Measurements from ENCODE around the gene LGALS4.
"Not testable (repeated sequence)": the region's sequence is repeated elsewhere in the genome, so short reads cannot be mapped to it uniquely, and the experiment has no call there.

Gene LGALS4

DNA sequence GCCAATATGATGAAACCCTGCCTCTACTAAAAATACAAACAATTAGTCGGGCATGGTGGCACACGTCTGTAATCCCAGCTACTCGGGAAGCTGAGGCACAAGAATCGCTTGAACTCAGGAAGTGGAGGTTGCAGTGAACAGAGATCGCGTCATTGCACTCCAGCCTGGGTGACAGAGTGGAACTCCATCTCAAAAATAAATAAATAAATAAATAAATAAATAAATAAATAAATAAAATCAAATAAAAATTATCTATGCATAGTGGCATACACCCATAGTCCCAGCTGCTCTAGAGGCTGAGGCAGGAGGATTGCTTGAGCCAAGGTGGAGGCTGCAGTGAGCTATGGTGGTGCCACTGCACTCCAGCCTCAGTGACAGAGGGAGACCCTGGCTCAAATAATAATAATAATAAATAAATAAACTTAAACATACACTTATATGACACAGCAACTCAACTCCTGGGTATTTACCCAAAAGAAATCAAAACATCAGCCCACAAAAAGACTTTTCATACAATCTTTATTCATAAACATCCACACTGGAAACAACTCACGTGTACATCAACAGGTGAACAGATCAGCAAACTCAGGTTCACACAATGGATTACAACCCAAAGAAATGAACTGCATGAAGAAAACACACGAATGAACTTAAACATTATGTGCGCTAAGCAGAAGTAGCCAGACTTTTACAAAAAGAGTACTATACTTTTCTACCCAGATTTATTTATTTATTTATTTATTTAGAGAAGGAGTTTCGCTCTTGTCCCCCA lies 46.3 kb downstream of the LGALS4 start:
- DNase-seq (ENCODE audit: extremely low read depth, insufficient read length): no peak
- H3K4me3 ChIP-seq (replicated peaks; ENCODE audit: low read depth, low read length): no peak overlapping the region
- TF ChIP-seq, protein P1, sequence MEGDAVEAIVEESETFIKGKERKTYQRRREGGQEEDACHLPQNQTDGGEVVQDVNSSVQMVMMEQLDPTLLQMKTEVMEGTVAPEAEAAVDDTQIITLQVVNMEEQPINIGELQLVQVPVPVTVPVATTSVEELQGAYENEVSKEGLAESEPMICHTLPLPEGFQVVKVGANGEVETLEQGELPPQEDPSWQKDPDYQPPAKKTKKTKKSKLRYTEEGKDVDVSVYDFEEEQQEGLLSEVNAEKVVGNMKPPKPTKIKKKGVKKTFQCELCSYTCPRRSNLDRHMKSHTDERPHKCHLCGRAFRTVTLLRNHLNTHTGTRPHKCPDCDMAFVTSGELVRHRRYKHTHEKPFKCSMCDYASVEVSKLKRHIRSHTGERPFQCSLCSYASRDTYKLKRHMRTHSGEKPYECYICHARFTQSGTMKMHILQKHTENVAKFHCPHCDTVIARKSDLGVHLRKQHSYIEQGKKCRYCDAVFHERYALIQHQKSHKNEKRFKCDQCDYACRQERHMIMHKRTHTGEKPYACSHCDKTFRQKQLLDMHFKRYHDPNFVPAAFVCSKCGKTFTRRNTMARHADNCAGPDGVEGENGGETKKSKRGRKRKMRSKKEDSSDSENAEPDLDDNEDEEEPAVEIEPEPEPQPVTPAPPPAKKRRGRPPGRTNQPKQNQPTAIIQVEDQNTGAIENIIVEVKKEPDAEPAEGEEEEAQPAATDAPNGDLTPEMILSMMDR (IDR thresholded peaks at IDR 0.05; ENCODE audit: insufficient read depth, low read length, poor library complexity, severe bottlenecking): no peak
- no peaks in the 10 kb centered on the region for H3K36me3 ChIP-seq (ENCODE audit: control insufficient read depth, insufficient read depth, low read length)
- no peaks in the 10 kb centered on the region for H3K27me3 ChIP-seq (replicated peaks; ENCODE audit: control insufficient read depth, insufficient read depth, low read length)

DNA sequence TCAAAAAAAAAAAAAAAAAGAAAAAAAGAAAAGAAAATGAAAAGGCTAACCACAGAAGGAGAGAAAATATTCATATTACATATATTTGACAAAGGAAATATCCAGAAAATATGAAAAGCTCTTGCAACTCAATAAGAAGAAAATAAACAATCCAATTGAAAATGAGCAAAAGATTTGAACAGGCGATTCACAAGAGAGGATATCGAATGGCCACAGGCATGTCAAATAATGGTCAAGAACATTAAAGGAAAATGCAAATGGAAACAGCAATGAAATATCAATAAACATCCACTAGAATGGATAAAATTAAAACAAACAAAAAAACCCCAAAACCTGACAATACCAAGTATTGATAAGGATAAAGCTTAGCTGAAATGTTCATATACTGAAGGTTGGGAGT lies 47.5 kb downstream of the LGALS4 start:
- H3K27me3 ChIP-seq (replicated peaks; ENCODE audit: control insufficient read depth, insufficient read depth, low read length): no peaks in the 10 kb centered on the region
- DNase-seq (ENCODE audit: extremely low read depth, insufficient read length): no peak
- no peak overlapping the region for H3K4me3 ChIP-seq (replicated peaks; ENCODE audit: low read depth, low read length)
- TF ChIP-seq, protein P1 (IDR thresholded peaks at IDR 0.05; ENCODE audit: insufficient read depth, low read length, poor library complexity, severe bottlenecking): no peak
- H3K36me3 ChIP-seq (ENCODE audit: control insufficient read depth, insufficient read depth, low read length): no peaks in the 10 kb centered on the region

DNA sequence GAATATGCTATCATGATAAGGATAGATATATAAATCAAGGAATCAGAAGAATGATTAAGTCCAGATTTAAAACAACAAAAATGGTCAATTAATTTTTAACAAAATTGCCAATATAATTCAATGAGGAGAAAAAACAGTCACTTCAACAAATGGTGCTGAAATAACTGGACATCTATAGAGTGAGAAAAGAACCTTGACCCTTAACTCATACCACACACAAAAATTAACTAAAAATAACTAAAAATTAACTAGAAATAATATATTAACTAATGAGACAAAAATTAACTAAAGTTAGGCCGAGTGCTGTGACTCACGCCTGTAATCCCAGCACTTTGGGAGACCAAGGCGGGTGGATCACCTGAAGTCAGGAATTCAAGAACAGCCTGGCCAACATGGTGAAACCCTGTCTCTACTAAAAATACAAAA lies 48.9 kb downstream of the LGALS4 start:
- H3K4me3 ChIP-seq (replicated peaks; ENCODE audit: low read depth, low read length): no peak overlapping the region
- TF ChIP-seq, protein P1 (IDR thresholded peaks at IDR 0.05; ENCODE audit: insufficient read depth, low read length, poor library complexity, severe bottlenecking): no peak
- H3K36me3 ChIP-seq (ENCODE audit: control insufficient read depth, insufficient read depth, low read length): no peaks in the 10 kb centered on the region
- DNase-seq (ENCODE audit: extremely low read depth, insufficient read length): no peak
- H3K27me3 ChIP-seq (replicated peaks; ENCODE audit: control insufficient read depth, insufficient read depth, low read length): no peaks in the 10 kb centered on the region

DNA sequence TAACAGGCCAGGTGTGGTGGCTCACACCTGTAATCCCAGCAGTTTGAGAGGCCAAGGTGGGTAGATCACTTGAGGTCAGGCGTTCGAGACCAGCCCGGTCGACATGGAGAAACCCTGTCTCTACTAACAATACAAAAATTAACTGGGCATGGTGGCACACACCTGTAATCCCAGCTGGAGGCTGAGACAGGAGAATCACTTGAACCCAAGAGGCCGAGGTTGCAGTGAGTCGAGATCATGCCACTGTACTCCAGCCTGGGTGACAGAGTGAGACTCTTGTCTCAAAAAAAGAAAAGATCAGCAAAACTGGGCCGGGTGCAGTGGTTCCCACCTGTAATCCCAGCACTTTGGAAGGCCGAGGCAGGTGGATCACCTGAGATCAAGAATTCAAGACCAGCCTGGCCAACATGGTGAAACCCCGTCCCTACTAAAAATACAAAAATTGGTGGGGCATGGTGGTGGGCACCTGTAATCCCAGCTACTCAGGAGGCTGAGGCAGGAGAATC lies 50.8 kb downstream of the LGALS4 start:
- not testable (repeated sequence) for H3K36me3 ChIP-seq (ENCODE audit: control insufficient read depth, insufficient read depth, low read length); H3K4me3 ChIP-seq (replicated peaks; ENCODE audit: low read depth, low read length); H3K27me3 ChIP-seq (replicated peaks; ENCODE audit: control insufficient read depth, insufficient read depth, low read length); DNase-seq (ENCODE audit: extremely low read depth, insufficient read length)

DNA sequence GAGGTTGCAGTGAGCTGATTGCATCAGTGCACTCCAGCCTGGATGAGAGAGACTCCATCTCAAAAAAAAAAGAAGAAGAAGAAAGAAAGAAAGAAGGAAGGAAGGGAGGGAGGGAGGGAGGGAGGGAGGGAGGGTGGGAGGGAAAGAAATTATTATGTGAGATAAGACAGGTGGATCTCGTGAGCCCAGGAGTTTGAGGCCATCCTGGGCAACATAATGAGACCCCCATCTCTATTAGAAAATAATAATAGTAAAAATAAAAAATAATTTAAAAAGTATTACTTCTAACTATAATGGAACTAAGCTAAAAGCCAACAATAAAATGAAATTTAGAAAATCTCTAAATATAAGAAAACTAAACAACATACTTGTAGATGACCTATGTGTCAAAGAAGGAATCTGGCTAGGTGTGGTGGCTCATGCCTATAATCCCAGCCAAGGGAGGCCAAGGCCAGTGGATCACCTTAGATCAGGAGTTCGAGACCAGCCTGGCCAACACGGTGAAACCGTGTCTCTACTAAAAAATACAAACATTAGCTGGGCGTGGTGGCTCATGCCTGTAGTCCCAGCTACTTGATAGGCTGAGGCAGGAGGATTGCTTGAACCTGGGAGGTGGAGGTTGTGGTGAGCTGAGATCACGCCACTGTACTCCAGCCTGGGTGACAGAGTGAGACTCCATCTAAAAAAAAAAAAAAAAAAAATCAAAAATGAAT lies 51.8 kb downstream of the LGALS4 start:
- not testable (repeated sequence) for H3K36me3 ChIP-seq (ENCODE audit: control insufficient read depth, insufficient read depth, low read length); H3K4me3 ChIP-seq (replicated peaks; ENCODE audit: low read depth, low read length); DNase-seq (ENCODE audit: extremely low read depth, insufficient read length); H3K27me3 ChIP-seq (replicated peaks; ENCODE audit: control insufficient read depth, insufficient read depth, low read length)

DNA sequence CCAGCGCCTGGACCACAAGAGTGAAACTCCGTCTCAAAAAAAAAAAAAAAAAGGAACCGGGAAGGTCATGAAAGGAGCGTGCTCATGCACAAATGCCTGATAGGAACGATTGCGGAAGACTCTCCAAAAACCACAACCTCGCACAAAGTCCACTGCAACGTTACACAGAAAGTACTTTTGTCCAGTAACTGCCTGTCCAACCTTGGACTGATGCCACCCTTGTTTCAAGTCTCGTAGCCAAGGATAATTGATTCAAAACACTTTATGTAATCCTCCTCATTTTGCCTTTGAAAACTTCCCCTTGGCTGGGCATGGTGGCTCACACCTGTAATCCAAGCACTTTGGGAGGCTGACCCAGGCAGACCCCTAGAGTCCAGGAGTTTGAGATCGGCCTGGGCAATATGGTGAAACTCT lies 53.1 kb downstream of the LGALS4 start:
- Histone ChIP-seq H3K36me3 (ENCODE audit: control insufficient read depth, insufficient read depth, low read length) (no peaks in the 10 kb centered on the region), H3K4me3 (replicated peaks; ENCODE audit: low read depth, low read length) (no peak overlapping the region), H3K27me3 (replicated peaks; ENCODE audit: control insufficient read depth, insufficient read depth, low read length) (no peaks in the 10 kb centered on the region)
- no peak for DNase-seq (ENCODE audit: extremely low read depth, insufficient read length)
- TF ChIP-seq, protein P1 (IDR thresholded peaks at IDR 0.05; ENCODE audit: insufficient read depth, low read length, poor library complexity, severe bottlenecking): no peak

DNA sequence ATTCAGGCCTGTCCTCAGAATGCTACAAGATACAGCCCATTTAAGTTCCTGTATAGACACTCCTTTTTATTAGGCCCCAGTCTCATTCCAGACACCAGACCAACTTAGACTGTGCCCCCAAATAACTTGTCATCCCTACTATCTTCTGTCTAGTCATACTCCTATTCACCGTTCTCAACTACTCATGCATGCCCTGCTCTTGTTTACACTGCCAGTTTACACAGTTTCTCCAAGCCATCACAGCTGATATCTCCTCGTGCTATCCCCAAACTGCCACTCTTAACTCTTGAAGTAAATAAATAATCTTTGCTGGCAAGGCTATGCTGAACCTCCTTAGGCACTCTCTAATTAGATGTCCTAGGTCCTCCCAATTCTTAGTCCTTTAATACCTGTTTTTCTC lies 58.5 kb downstream of the LGALS4 start:
- not testable (repeated sequence) for H3K4me3 ChIP-seq (replicated peaks; ENCODE audit: low read depth, low read length); DNase-seq (ENCODE audit: extremely low read depth, insufficient read length); H3K36me3 ChIP-seq (ENCODE audit: control insufficient read depth, insufficient read depth, low read length); H3K27me3 ChIP-seq (replicated peaks; ENCODE audit: control insufficient read depth, insufficient read depth, low read length)

DNA sequence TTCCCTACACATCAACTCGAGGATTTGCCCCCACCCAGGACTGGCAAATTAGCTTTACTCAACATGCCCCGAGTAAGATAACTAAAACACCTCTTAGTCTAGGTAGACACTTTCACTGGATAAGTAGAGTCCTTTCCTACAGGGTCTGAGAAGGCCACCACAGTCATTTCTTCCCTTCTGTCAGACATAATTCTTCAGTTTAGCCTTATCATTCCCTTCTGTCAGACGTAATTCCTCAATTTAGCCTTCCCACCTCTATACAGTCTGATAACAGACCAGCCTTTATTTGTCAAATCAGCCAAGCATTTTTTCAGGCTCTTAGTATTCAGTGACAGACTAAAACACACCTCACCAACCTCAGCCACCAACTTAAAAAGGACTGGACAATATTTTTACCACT lies 59.0 kb downstream of the LGALS4 start:
- not testable (repeated sequence) for H3K4me3 ChIP-seq (replicated peaks; ENCODE audit: low read depth, low read length); H3K36me3 ChIP-seq (ENCODE audit: control insufficient read depth, insufficient read depth, low read length); H3K27me3 ChIP-seq (replicated peaks; ENCODE audit: control insufficient read depth, insufficient read depth, low read length); DNase-seq (ENCODE audit: extremely low read depth, insufficient read length)
